GM21526 (cell line): Measurements from ENCODE around the gene PDE4B.
"Not testable (repeated sequence)": the region's sequence is repeated elsewhere in the genome, so short reads cannot be mapped to it uniquely, and the experiment has no call there.

ENCODE experiments used
- ATAC-seq: cut with Tn5 transposase; IDR thresholded peaks from one replicate; pipeline ENCODE4 v1.9.1; 2021; ENCODE audit warnings: moderate library complexity; ENCODE audit not compliant: unreplicated experiment, low FRiP score

PDE4B gene

DNA sequence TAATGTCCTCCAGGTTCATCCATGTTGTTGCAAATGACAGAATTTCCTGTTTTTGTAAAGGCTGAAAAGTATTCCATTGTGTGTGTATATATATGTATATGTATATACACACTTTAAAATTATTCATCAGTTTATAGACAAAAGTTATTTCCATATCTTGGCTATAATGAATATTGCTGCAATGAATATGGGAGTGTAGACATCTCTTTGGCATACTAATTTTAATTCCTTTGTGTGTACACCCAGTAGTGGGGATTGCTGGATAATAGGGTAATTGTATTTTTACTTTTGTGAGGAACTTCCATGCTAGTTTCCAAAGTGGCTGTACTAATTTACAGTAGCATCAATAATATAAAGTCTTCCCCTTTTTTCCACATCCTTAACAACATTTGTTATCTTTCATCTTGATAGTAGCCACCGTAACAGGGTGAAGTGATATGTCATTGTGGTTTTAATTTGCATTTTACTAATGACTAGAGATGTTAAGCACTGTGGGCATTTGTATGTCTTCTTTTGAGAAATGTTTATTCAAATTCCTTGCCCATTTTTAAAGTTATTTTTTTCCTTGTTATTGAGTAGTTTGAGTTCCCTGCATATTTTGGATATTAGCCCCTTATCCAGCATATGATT lies 243.0 kb downstream of the PDE4B start:
- no peak for ATAC-seq

DNA sequence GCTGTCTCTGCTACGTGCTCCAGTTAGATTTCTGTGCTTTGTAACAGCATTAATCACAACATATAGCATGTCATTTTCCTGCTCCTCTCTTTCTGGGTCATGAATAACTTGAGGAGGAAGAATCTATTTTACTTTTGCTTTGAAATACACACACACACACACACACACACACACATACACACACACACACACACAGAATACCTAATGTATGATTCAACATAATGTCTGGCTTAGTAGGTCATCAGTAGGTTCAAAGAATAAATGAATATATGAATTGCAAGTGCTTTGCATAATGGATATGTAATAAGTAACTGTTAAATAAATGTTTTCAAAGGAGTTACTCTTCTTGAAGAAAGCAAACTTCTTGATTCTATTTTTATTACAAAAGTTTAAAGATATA lies 249.0 kb downstream of the PDE4B start:
- no peak for ATAC-seq

DNA sequence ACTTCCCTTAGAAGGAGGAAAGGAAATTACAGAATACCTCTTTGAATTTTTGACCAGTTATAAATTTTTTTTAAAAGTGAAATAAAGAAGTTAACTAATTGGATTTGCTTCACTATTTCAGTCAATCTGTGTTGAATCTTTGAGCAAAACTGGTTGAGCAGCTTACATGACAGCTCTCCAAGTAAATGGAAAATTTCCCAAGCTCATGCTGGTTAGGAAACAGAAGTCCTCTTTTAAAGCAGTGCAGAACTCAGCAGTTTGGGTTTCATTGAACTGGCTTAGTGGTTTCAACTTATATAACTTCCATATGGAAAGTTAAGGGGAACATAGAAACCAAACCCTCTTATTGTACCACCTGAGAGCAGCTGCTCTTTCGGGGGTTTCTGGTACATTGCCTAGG lies 250.5 kb downstream of the PDE4B start:
- no peak for ATAC-seq

DNA sequence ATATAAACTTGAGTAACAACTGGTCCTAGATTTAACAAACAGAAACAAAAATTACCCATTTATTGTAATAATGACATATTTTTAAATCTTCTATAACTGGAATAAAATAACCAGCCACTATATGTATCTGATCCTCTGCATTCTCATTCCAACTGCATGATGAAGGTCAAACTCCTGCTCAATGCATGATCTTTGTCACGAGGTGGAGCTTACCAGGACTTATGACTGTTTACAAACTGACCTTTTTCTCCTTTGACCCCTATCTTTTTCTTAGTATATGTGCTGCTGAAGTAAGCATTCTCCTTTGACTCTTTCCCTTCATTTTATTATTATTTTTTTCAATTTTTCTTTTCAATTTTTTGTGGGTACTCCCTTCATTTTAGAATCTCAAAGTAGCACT lies 252.2 kb downstream of the PDE4B start:
- no peak for ATAC-seq

DNA sequence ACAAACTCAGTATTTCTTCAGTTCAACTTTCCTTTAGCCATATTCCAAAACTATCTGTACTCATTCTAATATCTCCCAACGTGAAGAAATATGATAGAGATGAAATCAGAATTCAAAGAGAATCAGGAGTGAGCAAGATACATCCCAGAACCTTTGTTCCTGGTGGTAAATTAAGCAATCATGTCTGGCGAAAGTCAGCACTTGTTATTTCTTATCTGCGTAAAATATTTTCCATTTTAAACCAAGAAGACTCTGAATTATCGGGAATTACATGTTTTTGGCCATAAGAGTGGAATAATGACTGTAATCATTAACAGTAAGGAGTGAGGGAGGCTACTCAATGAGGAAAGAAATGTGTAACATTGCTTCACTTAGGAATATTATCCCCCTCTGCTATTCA lies 253.7 kb downstream of the PDE4B start:
- no peak for ATAC-seq

DNA sequence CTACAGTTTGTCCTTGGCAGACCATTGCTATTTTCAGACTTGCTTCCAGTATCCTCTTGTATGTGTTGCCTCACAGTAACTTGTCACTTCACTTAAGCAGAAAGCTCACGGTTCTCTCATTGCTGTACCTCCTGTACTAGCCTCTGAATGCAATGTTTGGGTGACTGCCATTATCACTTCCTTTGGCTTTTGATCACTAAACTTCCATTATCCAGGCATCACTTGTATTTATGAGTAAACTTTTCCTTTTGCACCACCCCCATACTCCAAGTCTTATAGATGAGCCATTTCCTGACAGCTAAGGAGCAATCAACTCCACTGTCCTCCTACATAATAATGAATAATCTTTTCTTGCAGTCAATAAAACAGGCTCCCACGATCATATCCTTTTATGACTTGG lies 255.3 kb downstream of the PDE4B start:
- ATAC-seq = no peak

DNA sequence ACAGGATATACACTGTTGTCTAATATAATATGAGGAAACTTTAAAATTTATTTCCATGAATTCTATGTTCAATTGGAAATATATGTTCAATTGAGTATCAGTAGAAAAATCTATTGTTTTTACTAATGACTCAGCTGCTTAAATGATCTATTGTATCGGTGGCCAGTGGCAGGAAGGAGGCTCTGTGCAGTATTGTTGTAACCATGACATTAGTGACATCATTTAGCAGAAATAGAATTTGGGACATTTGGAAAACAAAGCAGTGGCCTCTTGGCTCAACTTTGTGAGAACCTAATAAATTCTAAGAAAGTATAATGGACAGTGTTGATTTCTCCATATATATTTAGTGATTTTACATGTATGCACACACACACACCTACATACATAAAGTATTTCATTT lies 257.4 kb downstream of the PDE4B start:
- ATAC-seq = no peak

DNA sequence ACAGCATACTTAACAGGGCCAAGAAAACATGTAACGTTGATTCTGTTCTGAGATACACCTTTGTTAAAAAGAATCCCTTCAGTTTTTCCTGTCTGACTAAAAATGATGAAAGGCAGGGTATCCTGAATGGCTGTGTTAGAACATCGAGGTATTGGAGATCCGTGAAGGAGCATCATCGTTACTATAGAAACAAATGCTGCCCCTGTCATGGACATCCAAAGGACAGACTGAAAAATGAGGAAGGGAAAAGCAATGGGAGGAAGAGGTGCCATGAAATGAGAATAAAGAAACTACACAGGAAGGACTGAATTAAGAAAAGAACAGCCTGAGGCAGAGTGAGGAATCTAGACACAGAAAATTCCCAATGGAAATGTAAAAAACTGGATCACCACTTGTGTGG lies 257.9 kb downstream of the PDE4B start:
- no peak for ATAC-seq

DNA sequence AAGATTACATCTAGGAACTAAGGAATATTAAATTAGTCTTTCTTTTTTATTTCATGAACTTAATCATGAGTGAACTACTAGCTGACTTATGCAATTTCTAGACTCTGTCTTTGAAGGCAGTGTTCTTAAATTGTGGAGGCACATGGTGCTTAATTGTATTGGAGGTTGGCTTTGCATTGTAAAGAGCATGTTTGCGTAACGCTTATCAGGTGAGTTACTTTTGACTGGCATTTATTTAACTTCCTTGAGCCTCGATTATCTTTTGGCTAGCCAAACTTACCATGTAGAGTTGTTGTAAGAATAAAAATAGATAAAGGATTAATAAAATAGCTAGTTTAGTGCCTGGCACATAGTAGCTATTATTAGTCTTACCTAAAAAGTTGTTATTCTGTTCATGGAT lies 262.4 kb downstream of the PDE4B start:
- ATAC-seq = no peak

DNA sequence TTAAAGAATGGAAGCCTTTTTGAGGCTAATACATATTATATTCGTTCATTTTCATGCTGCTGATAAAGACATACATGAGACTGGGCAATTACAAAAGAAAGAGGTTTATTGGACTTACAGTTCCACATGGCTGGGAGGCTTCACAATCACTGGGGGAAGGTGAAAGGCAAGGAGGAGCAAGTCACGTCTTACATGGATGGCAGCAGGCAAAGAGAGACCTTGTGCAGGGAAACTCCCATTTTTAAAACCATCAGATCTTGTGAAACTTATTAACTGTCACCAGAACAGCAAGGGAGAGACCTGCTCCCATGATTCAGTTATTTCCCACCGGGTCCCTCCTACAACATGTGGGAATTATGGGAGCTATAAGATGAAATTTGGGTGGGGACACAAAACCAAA lies 264.8 kb downstream of the PDE4B start:
- ATAC-seq = not testable (repeated sequence)

DNA sequence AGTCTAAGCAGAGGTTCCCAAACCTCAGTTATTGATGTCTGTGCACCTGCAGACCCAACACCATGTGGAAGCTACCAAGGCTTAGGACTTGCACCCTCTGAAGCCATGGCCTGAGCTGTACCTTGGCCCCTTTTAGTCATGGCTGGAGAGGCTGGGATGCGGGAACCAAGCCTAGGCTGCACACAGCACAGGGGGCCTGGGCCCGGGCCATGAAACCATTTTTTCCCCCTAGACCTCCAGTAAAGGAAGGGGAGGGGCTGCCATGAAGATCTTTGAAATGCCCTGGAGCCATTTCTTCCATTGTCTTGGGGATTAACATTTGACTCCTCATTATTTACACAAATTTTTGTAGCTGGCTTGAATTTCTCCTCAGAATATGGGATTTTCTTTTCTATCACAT lies 265.9 kb downstream of the PDE4B start:
- no peak for ATAC-seq

DNA sequence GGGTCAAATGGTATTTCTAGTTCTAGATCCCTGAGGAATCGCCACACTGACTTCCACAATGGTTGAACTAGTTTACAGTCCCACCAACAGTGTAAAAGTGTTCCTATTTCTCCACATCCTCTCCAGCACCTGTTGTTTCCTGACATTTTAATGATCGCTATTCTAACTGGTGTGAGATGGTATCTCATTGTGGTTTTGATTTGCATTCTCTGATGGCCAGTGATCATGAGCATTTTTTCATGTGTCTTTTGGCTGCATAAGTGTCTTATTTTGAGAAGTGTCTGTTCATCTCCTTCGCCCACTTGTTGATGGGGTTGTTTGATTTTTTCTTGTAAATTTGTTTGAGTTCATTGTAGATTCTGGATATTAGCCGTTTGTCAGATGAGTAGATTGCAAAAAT lies 274.5 kb downstream of the PDE4B start:
- ATAC-seq = not testable (repeated sequence)

DNA sequence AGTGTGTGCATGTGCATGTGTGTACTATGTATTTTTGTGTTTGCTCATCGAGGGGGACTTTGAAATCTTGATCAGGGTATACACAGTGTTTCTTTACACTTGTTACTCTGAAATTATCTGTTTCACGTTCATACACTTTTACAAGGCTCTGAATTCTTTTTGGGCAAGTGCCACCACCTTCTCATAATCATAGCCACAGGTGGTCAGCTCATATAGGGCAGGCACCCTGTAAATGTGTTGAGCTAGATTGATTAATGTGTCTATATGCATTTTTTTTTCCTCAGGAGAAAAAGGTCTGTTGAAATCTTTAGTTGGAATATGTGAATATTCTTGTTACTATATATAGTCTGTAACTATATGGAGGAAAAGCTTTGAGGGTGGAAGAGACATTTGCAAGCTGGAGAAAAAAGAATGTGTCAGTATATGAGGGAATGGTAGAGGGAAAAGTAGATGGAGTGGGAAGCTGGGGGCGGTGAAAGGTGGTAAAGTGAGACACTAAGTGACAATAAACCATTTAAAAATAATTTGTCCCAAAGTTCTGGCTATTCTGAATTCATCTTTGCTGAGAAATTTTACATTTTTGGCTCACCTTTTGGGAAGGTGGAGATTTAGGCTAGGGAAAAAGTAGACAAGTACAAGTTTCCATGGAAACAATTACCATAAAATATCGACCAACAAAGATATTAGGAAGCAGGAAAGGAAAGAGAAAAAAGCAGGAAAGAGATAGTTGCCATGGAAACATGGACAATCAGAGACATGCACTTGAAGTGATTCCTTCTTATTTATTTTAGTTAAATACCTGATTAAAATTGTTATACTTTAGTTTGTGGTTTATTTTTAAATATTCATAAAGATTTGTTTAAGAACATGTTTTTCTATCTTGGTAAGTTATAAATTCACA lies 277.5 kb downstream of the PDE4B start:
- ATAC-seq = no peak

DNA sequence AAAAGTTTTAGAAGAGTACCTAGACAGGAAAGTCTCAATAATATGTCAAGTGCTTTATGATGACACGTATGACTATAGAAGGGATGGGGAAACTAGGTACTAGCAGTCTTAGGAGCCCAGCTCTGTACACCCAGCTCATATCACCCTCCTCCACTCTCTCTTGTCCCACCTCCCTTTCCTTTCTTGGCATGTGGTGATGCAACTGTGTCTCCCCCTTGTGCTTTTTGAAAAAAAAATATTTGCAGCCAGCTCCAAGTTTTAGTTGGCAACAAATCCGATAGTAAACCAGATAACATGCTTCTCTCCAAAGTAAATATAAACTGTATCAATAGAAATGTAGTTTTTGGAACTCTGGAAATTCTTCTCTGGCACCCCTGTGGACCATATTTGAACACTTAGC lies 280.7 kb downstream of the PDE4B start:
- no peak for ATAC-seq

DNA sequence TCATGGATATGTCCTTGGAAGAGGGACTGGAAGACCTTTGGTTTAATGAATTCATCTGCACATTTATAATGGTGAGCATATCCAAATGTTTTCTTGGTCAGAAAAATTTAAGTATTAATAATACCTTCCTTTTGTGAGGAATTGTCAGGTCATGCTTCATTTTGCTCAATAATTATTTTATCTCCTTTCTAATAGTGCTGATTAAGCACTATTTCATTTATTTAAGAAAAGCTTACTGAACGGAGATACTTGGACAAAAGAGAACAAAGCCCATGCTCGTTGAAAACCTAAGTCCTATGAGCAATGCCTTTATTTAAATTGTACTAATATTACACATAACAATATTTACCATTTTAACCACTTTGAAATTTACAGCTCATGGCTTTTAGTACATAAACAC lies 281.5 kb downstream of the PDE4B start:
- ATAC-seq = no peak

DNA sequence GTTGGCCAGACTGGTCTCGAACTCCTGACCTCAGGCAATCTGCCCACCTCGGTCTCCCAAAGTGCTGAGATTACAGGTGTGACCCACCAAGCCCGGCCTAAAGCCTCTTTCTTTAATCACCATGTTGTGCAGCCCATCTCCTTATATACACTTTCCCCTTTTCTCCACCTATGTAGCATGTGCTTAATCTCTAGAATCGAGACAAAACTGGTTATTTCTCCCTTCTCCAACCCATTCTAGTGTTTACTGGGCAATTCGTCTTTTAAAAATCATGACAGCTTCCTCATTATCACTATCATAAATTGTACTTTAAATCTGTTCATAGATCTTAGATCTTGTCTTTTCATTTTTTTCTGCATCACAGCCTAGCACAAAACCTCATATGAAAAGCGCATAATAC lies 285.7 kb downstream of the PDE4B start:
- ATAC-seq = no peak

DNA sequence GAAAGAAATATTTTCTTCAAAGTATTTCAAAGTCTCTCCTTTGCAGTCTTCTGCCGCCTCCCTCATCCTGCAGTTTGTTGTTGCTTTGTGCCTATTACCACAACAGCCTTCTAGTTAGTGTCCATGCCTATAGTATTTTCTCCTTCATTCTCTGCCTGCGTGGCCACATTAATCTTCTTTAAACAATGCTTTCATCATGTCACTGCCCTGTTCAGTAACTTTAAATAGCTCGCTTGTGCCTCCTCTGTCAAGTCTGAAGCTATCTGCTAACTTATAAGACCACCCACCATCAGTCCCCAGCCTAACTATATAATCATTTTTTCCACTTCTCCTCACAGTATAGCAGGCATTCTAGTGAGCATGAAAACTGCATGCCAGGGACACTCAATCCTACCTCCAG lies 290.3 kb downstream of the PDE4B start:
- ATAC-seq = no peak

DNA sequence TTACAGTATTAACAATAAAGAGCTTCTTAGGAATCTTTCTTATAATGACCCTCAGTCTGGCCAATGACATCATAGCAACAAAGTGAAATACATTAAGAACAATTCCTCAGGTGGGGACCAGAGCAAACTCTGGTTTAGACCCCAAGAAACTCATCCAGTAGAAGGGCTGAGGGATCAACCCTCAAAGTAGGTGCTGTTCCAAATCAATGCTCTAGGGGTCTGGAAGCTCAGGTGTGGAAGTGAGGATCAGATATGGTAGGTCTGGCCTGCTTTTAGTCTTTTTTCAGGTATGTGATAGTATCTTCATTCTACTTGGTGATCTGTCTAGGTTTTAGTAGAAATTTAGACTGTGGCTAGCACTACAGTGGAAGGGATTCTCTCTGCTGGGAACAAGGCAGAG lies 291.7 kb downstream of the PDE4B start:
- ATAC-seq = no peak

DNA sequence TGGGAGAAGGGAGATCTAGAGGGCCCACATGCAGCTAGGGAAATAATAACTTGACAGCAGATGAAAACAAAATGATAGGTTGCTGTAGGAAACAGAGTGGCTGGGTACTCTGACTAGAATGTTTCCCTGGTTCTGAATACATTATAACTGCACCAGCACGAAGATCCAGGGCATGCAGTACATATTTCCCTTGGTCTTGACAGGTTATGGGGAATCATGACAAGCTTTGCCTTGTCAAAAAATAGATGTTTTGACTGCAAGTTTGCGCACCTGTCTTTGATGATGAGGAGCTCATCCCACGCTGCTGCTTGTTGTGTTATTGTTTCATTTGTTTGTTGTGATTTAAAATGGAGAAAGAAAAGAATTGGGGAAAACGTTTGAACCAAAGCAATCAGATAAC lies 292.9 kb downstream of the PDE4B start:
- ATAC-seq = no peak

DNA sequence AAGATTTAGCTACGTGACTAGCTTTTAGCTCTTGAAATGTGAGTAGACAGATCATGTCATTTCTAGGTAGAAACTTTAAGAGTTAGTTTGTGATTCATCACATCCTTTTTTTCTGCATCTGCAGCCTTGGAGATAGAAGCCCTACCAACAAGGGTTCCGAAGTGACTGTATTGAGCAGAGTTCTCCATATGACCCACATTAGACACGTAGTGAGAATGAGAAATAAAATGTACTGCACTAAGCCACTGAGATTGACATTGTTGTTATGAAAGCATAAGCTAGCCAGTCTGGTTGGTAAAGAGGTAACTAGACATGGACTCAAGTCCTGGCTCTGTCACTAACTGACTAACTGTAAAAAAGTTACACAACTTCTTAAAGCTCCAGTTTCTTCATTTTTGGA lies 296.1 kb downstream of the PDE4B start:
- ATAC-seq = no peak

DNA sequence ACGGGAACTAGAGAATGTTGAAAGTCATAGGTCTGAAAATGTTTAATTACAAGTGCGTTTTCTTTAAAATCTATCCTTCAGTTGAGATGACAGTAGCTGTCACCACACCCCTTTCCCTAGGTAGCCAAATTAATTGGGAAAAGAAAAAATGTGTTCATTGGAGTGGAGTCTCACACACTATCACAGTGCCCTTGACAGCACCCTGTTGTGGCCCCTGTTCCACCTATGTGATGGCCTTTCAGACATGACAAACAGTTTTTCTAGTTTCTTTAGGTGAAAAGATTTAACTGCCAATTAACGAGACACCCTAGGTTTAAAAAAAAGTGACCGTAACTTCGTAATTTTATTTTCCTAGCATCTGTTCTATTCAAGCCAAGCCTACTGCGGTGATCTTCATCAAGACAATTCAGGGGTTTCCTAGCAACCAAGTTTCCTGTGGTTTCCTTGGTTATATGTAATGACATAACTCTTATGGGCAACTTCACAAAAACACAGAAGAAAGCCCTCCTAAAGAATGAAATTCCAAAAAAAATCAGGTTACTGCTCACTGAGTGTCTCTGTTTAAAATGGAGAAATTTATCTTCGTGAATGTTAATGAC lies 298.3 kb downstream of the PDE4B start:
- no peak for ATAC-seq

DNA sequence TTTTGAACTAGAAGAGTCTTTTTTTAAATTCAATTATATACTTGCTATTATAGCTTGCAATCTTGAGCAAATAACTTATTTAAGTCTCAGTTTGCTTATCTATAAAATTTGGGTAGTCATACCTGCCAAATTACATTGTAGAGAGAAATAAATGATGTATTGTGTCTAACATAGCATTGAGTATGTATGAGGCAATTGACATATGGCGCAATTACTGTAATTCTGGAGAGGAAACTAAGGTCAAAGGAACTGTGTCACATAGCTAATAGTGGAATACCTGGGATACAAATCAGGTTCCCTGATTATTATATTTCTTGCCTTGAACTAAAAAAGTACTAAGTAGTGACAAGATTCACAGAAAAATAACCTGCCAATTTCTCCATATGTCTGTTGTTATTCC lies 302.5 kb downstream of the PDE4B start:
- no peak for ATAC-seq
